MCF 10A (cell line): Measurements from ENCODE around the gene DCLK1. TPM values are rescaled to one million over a fixed set of nuclear protein-coding genes. Genes with fewer than 3 reads are reported as not detected.
"Not testable (repeated sequence)": the region's sequence is repeated elsewhere in the genome, so short reads cannot be mapped to it uniquely, and the experiment has no call there.

Source experiments
- BruUV-seq: library from RNA; stranded (reverse); fragments of 400-500 nt; replicated peaks from 2 replicates; lab custom pipeline; 2021; lab: Mats Ljungman, UMichigan
- CTCF ChIA-PET: fragments of 300-600 bp; sonication (Branson Sonifier 250); formaldehyde crosslinking; extraction: SDS; loops from one replicate; lab custom pipeline; 2021; ENCODE audit warnings: antibody characterized with exemption, inconsistent platforms; lab: Yijun Ruan, JAX
- POLR2A ChIA-PET: fragments of 300-600, 350-650 bp; sonication (Branson Sonifier 250); formaldehyde crosslinking; extraction: SDS; loops from one replicate; lab custom pipeline; 2020; ENCODE audit warnings: antibody characterized with exemption, inconsistent platforms; lab: Yijun Ruan, JAX
- DNase-seq: peaks from one replicate; pipeline ENCODE4 v3.0.0-alpha.2; 2018; ENCODE audit not compliant: unreplicated experiment
- H3K27ac Mint-ChIP-seq: one replicate; pipeline ENCODE4 v1.8.0; 2022; ENCODE audit warnings: mild to moderate bottlenecking, low read depth, mixed read lengths; ENCODE audit not compliant: unreplicated experiment
- H3K27me3 Mint-ChIP-seq: one replicate; pipeline ENCODE4 v1.8.0; 2022; ENCODE audit warnings: mixed read lengths; ENCODE audit not compliant: insufficient read depth, unreplicated experiment
- H3K36me3 Mint-ChIP-seq: one replicate; pipeline ENCODE4 v1.8.0; 2022; ENCODE audit warnings: mild to moderate bottlenecking, moderate library complexity, mixed read lengths; ENCODE audit not compliant: insufficient read depth, unreplicated experiment
- H3K4me1 Mint-ChIP-seq: one replicate; pipeline ENCODE4 v1.8.0; 2022; ENCODE audit warnings: mixed read lengths; ENCODE audit not compliant: insufficient read depth, unreplicated experiment
- H3K4me3 Mint-ChIP-seq: one replicate; pipeline ENCODE4 v1.8.0; 2022; ENCODE audit warnings: mild to moderate bottlenecking, moderate library complexity, mixed read lengths; ENCODE audit not compliant: unreplicated experiment
- H3K9me3 Mint-ChIP-seq: one replicate; pipeline ENCODE4 v1.8.0; 2022; ENCODE audit warnings: mixed read lengths; ENCODE audit not compliant: unreplicated experiment
- intact Hi-C: fragments of 100-400 bp; cut with micrococcal nuclease; formaldehyde crosslinking; loops from 2 replicates; pipeline ENCODE4 v1.14.1; 2022
- total RNA-seq: library from RNA; stranded (reverse); gene quantifications from 2 replicates; pipeline ENCODE4 v1.2.3, GENCODE V29; 2022
- TF ChIP-seq, protein P1 (sequence below): fragments of 200-600 bp; IDR thresholded peaks from one replicate; pipeline ENCODE4 v1.8.0; 2022; ENCODE audit warnings: antibody characterized with exemption, mild to moderate bottlenecking; ENCODE audit not compliant: unreplicated experiment

The DCLK1 gene
- total RNA-seq, 1 experiment from 2014 or later = 0.44 TPM

DNA sequence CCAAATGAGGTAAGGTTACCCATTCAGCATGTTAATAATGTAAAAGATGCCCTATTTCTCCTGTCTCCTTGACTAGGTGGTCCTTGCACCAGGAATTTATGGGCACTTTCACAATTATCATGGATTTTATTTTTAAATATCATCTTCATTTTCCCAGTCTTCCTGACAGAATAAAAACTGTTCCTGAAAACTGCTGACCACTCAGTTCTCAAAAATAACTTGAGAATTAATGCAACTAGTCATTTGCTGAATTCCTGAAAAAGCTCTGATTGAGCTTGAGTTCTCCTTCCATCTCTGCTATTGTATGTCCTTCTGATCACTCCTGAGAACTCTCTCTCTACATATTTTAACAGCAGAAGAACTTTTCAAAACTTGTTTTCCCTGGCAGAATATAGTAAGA is 55.0 kb downstream of the DCLK1 start:
- no peaks in the 10 kb centered on the region for H3K36me3 Mint-ChIP-seq
- intact Hi-C loops = no loop called here
- BruUV-seq = no TSS peak
- no peaks in the 10 kb centered on the region for H3K27me3 Mint-ChIP-seq
- H3K9me3 Mint-ChIP-seq = no peaks in the 10 kb centered on the region
- no peaks in the 10 kb centered on the region for H3K4me1 Mint-ChIP-seq
- no peak overlapping the region for H3K4me3 Mint-ChIP-seq
- ChIA-PET CTCF (no interaction called here), POLR2A (no interaction called here)
- TF ChIP-seq, protein P1, sequence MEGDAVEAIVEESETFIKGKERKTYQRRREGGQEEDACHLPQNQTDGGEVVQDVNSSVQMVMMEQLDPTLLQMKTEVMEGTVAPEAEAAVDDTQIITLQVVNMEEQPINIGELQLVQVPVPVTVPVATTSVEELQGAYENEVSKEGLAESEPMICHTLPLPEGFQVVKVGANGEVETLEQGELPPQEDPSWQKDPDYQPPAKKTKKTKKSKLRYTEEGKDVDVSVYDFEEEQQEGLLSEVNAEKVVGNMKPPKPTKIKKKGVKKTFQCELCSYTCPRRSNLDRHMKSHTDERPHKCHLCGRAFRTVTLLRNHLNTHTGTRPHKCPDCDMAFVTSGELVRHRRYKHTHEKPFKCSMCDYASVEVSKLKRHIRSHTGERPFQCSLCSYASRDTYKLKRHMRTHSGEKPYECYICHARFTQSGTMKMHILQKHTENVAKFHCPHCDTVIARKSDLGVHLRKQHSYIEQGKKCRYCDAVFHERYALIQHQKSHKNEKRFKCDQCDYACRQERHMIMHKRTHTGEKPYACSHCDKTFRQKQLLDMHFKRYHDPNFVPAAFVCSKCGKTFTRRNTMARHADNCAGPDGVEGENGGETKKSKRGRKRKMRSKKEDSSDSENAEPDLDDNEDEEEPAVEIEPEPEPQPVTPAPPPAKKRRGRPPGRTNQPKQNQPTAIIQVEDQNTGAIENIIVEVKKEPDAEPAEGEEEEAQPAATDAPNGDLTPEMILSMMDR = no peak
- no peak overlapping the region for H3K27ac Mint-ChIP-seq
- DNase-seq = no peak

DNA sequence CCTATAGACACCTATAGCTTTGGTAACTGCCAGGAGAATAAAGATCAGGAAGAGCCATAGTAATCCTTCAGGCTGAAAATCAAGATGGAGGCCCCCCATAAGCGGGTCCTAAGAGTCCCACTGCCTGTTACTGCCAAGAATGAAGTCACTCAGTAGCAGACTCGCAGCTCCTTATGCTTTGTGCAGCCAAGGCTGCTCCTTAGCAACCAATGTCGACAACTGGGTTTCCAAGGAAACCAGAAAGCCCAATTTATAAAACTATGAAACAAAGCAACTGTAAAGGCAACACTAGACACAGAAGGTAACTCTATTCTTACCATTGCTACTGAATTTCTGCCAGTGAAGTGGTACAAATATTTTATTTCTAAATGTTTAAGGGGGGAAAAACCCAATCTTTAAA is 56.5 kb downstream of the DCLK1 start:
- H3K27me3 Mint-ChIP-seq = no peaks in the 10 kb centered on the region
- intact Hi-C loops = no loop called here
- H3K9me3 Mint-ChIP-seq = no peaks in the 10 kb centered on the region
- no peaks in the 10 kb centered on the region for H3K4me1 Mint-ChIP-seq
- TF ChIP-seq, protein P1 = no peak
- no peak overlapping the region for H3K27ac Mint-ChIP-seq
- no TSS peak for BruUV-seq
- POLR2A ChIA-PET = interaction anchor here (0.6 kb wide), 1 partner anchor 1502 kb away, joined by 3 read pairs; no protein-coding TSS in a partner anchor
- CTCF ChIA-PET = no interaction called here
- no peak overlapping the region for H3K4me3 Mint-ChIP-seq
- no peak for DNase-seq
- H3K36me3 Mint-ChIP-seq = no peaks in the 10 kb centered on the region

DNA sequence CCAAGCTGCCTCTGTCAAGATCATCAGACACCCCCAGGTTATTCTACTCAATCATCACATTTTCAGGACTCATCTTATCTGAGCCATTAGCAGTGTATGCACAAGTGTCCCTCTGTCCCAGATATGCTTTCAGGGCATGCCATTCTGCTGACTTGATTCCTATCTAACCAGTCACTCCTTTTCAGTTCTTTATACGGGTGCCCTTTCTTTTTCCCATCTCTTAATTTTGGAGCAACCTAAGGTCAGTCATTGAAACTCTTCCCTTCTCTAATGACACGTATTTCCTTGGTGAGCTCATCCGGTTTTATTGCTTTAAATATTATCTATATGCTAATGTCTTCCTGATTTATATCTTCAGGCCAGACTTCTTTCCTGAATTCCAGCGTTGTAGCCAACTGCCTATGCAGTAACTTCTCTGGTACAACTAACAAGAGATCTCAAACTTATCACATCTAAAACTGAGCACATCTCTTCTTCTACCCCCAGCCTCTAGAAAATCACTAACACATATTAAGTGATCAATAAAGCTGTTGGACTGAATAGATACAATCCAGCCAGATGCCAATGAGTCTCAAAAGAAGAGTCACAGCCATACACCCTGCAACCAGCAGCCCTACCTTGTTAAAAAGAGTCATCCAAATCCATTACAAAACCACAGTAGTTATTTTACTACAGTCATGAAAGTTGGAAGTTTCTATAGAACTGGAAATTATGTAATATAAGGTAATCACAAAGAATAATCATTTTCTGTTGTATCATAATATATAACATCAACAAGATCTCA is 58.8 kb downstream of the DCLK1 start:
- H3K27ac Mint-ChIP-seq = no peak overlapping the region
- H3K27me3 Mint-ChIP-seq = no peaks in the 10 kb centered on the region
- H3K4me1 Mint-ChIP-seq = no peaks in the 10 kb centered on the region
- POLR2A ChIA-PET = no interaction called here
- H3K4me3 Mint-ChIP-seq = no peak overlapping the region
- no peak for DNase-seq
- H3K36me3 Mint-ChIP-seq = no peaks in the 10 kb centered on the region
- CTCF ChIA-PET = interaction anchor here (0.8 to 1.4 kb wide), 2 partner anchors 21 to 204 kb away, joined by 4 read pairs; no protein-coding TSS in a partner anchor
- TF ChIP-seq, protein P1 = no peak
- intact Hi-C loops = no loop called here
- no peaks in the 10 kb centered on the region for H3K9me3 Mint-ChIP-seq
- BruUV-seq = no TSS peak

DNA sequence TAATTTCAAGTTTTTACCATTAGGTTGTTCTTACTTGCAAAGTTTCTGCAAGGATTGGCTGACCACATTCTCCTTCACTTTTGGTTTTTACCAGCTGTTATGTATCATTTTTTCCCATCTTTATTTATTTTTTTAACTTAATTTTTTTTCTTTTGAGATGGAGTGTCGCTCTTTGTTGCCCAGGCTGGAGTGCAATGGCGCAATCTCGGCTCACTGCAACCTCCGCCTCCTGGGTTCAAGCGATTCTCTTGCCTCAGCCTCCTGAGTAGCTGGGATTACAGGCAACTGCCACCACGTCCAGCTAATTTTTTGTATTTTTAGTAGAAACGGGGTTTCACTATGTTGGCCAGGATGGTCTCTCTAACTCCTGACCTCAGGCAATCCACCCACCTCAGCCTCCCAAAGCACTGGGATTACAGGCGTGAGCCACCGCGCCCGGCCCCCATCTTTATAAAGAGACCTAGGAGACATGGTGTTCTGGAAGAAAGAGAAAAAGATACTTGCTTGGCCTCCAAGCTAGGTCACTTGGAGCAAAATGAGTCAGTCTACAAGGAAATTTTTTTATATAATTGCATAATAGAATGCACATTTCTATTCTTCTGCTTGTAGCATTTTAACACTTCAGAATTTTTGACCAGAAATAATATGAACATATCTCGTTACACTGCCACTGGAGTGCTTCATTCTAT is 60.5 kb downstream of the DCLK1 start:
- CTCF ChIA-PET, H3K4me1 Mint-ChIP-seq, BruUV-seq, H3K27ac Mint-ChIP-seq, intact Hi-C loops, H3K4me3 Mint-ChIP-seq, POLR2A ChIA-PET, H3K36me3 Mint-ChIP-seq, DNase-seq, H3K9me3 Mint-ChIP-seq, H3K27me3 Mint-ChIP-seq: not testable (repeated sequence)
